ENCODE data around the gene KLC3. TPM values are rescaled to one million over a fixed set of nuclear protein-coding genes. Genes with fewer than 3 reads are reported as not detected.

KLC3 gene
- total and polyA plus RNA-seq, 2 donors (not counting 1 experiment from before 2014, with no cell fraction given) = 0.09 to 0.17 TPM

DNA sequence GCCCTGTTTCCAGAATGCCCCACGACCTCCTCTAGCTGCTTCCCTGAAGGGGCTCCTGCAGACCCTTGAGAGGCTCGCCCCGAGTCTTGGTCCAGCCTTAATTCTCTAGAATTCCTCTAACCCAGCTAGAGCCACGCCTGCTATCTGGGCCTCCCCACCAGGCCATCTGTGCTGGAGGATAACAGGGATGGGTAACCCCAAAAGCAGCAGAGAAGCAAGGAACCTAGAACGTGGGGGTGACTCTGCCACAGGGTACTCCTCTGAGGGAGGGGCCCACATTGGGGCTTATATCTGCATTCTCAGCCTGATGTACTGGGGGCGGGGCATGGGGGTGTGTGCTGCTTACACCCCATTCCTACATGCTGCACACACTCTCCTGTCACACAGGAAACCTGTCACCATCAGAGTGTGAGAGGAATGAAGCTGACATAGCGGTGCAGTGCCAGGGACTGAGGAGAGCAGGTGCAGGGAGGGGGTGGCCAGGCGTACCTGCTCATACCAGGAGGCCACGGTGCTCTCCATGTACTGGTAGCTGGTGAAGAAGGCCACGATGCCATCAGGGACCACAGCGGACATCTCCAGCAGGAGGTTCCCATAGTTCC is 13.8 kb downstream of the KLC3 start:
- peaks cover 39% of the 10 kb centered on the region for H3K36me3 ChIP-seq (ENCODE audit: control insufficient read depth, insufficient read depth, low read length)
- no peak for TF ChIP-seq EZH2 (IDR thresholded peaks at IDR 0.05; ENCODE audit: low read length, missing control alignments)
- TF ChIP-seq, protein P1, sequence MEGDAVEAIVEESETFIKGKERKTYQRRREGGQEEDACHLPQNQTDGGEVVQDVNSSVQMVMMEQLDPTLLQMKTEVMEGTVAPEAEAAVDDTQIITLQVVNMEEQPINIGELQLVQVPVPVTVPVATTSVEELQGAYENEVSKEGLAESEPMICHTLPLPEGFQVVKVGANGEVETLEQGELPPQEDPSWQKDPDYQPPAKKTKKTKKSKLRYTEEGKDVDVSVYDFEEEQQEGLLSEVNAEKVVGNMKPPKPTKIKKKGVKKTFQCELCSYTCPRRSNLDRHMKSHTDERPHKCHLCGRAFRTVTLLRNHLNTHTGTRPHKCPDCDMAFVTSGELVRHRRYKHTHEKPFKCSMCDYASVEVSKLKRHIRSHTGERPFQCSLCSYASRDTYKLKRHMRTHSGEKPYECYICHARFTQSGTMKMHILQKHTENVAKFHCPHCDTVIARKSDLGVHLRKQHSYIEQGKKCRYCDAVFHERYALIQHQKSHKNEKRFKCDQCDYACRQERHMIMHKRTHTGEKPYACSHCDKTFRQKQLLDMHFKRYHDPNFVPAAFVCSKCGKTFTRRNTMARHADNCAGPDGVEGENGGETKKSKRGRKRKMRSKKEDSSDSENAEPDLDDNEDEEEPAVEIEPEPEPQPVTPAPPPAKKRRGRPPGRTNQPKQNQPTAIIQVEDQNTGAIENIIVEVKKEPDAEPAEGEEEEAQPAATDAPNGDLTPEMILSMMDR (conservative IDR thresholded peaks at IDR 0.05 in 1 of 2, IDR thresholded peaks at IDR 0.05 in 1 of 2; ENCODE audit: low read depth in 1 of 2, low read length in 2 of 2) = no peak
- no peaks in the 10 kb centered on the region for H3K9me3 ChIP-seq (ENCODE audit: control insufficient read depth, insufficient read depth, low read depth, low read length)
- no peak overlapping the region for H2AFZ ChIP-seq (ENCODE audit: low read length)
- no peaks in the 10 kb centered on the region for H3K79me2 ChIP-seq (ENCODE audit: control insufficient read depth, insufficient read depth, low read length)
- DNase-seq (ENCODE audit: low read depth in 2 of 2) = no peak
- no peak overlapping the region for H3K4me3 ChIP-seq (replicated peaks in 1 of 4; ENCODE audit: control extremely low read depth in 1 of 4, insufficient read depth in 1 of 4, low read depth in 3 of 4, low read length in 4 of 4)
- no peaks in the 10 kb centered on the region for H3K27me3 ChIP-seq (ENCODE audit: control insufficient read depth, insufficient read depth, low read length)
- no peak overlapping the region for H3K27ac ChIP-seq (ENCODE audit: insufficient read depth, low read length)
- H3K4me2 ChIP-seq (ENCODE audit: extremely low read depth, insufficient read depth, low read length) = no peak overlapping the region
- H3K9ac ChIP-seq (ENCODE audit: insufficient read depth, low read length) = no peak overlapping the region
- H4K20me1 ChIP-seq (ENCODE audit: control insufficient read depth, extremely low read depth, insufficient read depth, low read length) = no peaks in the 10 kb centered on the region
- no peaks in the 10 kb centered on the region for H3K4me1 ChIP-seq (ENCODE audit: control insufficient read depth, extremely low read depth, insufficient read depth, low read length)

DNA sequence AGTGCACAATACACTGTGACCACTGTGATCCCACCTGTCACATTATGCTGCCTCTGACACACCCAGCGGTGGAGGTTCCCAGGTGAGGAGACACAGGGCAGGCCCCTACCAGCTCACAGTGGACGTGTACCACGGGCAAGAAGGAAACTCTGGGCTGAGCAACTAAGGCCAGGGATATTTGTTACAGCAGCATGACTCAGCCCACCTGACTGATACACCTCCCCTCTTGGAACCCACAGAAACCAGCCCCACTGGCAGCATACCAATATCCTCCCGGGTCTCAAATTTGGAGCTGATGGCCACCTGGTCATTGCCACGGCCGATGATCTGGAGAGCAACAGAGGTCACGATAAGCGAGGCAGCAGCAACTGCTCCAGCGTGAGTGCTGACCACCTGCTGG is 14.9 kb downstream of the KLC3 start:
- peaks cover 35% of the 10 kb centered on the region for H3K36me3 ChIP-seq (ENCODE audit: control insufficient read depth, insufficient read depth, low read length)
- no peak for TF ChIP-seq EZH2 (IDR thresholded peaks at IDR 0.05; ENCODE audit: low read length, missing control alignments)

DNA sequence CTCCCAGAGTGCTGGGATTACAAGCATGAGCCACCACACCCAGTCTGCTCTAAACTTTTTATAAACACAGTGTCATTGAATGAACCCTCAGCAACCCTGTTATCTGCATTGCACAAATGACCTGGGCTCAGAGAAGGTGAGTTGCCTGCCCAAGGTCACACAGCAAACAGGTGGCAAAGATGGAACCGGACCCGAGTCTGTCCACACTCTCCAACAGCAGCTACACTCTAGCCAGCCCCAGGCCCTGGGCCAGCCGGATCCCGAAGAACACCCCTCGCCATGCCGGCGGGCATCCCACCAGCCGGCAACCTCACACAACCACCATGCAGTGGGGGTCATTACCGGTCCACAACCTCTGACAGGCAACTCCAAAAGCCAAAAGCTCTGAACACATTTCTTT is 15.4 kb downstream of the KLC3 start:
- DNase-seq (ENCODE audit: low read depth in 2 of 2) = no peak
- peaks cover 33% of the 10 kb centered on the region for H3K36me3 ChIP-seq (ENCODE audit: control insufficient read depth, insufficient read depth, low read length)
- no peak for TF ChIP-seq EZH2 (IDR thresholded peaks at IDR 0.05; ENCODE audit: low read length, missing control alignments)
- TF ChIP-seq, protein P1 (conservative IDR thresholded peaks at IDR 0.05 in 1 of 2, IDR thresholded peaks at IDR 0.05 in 1 of 2; ENCODE audit: low read depth in 1 of 2, low read length in 2 of 2) = no peak

More for the DNA sequence above, 14.9 kb downstream of the KLC3 start:
- Histone ChIP-seq H2AFZ (ENCODE audit: low read length) (no peak overlapping the region), H3K79me2 (ENCODE audit: control insufficient read depth, insufficient read depth, low read length) (no peaks in the 10 kb centered on the region), H3K4me2 (ENCODE audit: extremely low read depth, insufficient read depth, low read length) (no peak overlapping the region), H3K9ac (ENCODE audit: insufficient read depth, low read length) (no peak overlapping the region), H3K4me3 (replicated peaks in 1 of 4; ENCODE audit: control extremely low read depth in 1 of 4, insufficient read depth in 1 of 4, low read depth in 3 of 4, low read length in 4 of 4) (no peak overlapping the region), H3K27me3 (ENCODE audit: control insufficient read depth, insufficient read depth, low read length) (no peaks in the 10 kb centered on the region), H3K27ac (ENCODE audit: insufficient read depth, low read length) (no peak overlapping the region), H3K9me3 (ENCODE audit: control insufficient read depth, insufficient read depth, low read depth, low read length) (no peaks in the 10 kb centered on the region), H4K20me1 (ENCODE audit: control insufficient read depth, extremely low read depth, insufficient read depth, low read length) (no peaks in the 10 kb centered on the region), H3K4me1 (ENCODE audit: control insufficient read depth, extremely low read depth, insufficient read depth, low read length) (no peaks in the 10 kb centered on the region)
- DNase-seq (ENCODE audit: low read depth in 2 of 2) = no peak

More for the DNA sequence above, 15.4 kb downstream of the KLC3 start:
- no peaks in the 10 kb centered on the region for H4K20me1 ChIP-seq (ENCODE audit: control insufficient read depth, extremely low read depth, insufficient read depth, low read length)
- H3K27ac ChIP-seq (ENCODE audit: insufficient read depth, low read length) = no peak overlapping the region
- no peak overlapping the region for H3K9ac ChIP-seq (ENCODE audit: insufficient read depth, low read length)
- no peaks in the 10 kb centered on the region for H3K4me1 ChIP-seq (ENCODE audit: control insufficient read depth, extremely low read depth, insufficient read depth, low read length)
- no peak overlapping the region for H3K4me3 ChIP-seq (replicated peaks in 1 of 4; ENCODE audit: control extremely low read depth in 1 of 4, insufficient read depth in 1 of 4, low read depth in 3 of 4, low read length in 4 of 4)
- H3K27me3 ChIP-seq (ENCODE audit: control insufficient read depth, insufficient read depth, low read length) = no peaks in the 10 kb centered on the region
- H3K79me2 ChIP-seq (ENCODE audit: control insufficient read depth, insufficient read depth, low read length) = no peaks in the 10 kb centered on the region
- no peak overlapping the region for H2AFZ ChIP-seq (ENCODE audit: low read length)
- no peaks in the 10 kb centered on the region for H3K9me3 ChIP-seq (ENCODE audit: control insufficient read depth, insufficient read depth, low read depth, low read length)
- no peak overlapping the region for H3K4me2 ChIP-seq (ENCODE audit: extremely low read depth, insufficient read depth, low read length)
